Measurements from ENCODE around the gene ITPKC.
A peak's percentile ranks its signal among the peaks of the same experiment; 100 is the strongest.

DNA sequence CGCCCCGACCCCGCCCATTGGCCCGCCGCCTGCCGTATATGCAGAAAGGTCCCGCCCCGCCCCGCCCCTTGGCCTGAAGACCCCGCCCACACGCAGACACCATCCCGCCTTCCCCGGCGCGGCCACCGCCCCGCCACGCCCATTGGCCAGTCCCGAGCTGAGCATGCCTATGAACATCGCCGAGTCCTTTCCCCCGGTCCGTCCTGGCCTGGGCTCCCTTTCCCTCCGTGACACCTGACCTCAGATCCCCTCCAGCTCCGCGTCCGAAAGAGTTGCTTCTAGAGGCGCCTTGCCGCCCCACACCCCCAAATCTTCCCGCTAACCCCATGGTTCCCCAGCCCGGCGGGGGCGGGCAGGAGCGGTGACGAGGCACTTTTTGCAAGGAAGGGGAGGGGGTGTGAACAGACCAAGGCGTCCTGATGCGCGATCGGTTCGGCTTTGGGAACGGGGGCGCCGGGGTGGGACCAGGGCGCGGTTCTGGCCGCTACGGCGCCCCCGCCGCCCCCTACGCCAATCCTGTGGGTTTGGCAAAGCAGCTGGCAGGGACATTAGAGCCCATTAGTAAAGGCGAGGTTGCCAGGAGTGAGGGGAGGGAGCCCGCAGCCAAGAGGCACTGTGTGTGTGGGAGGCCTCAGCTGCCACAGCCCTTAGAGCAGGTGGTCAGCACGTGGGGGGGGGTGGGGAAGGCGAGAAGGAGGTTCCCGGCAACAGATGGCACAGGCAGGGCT lies 26.1 kb upstream of the ITPKC start:
- TF ChIP-seq PPARA (CRISPR knock-in tag; IDR thresholded peaks at IDR 0.05; ENCODE audit: borderline replicate concordance) (no peak), ZNF8 (CRISPR knock-in tag; IDR thresholded peaks at IDR 0.05) (no peak), TOX (CRISPR knock-in tag; IDR thresholded peaks at IDR 0.05; ENCODE audit: borderline replicate concordance) (no peak), ESRRG (CRISPR knock-in tag; IDR thresholded peaks at IDR 0.05) (no peak), ZNF70 (CRISPR knock-in tag; IDR thresholded peaks at IDR 0.05) (no peak), ZFP30 (CRISPR knock-in tag; IDR thresholded peaks at IDR 0.05) (no peak)
- TF ChIP-seq, protein P1, sequence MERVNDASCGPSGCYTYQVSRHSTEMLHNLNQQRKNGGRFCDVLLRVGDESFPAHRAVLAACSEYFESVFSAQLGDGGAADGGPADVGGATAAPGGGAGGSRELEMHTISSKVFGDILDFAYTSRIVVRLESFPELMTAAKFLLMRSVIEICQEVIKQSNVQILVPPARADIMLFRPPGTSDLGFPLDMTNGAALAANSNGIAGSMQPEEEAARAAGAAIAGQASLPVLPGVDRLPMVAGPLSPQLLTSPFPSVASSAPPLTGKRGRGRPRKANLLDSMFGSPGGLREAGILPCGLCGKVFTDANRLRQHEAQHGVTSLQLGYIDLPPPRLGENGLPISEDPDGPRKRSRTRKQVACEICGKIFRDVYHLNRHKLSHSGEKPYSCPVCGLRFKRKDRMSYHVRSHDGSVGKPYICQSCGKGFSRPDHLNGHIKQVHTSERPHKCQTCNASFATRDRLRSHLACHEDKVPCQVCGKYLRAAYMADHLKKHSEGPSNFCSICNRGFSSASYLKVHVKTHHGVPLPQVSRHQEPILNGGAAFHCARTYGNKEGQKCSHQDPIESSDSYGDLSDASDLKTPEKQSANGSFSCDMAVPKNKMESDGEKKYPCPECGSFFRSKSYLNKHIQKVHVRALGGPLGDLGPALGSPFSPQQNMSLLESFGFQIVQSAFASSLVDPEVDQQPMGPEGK (CRISPR knock-in tag; IDR thresholded peaks at IDR 0.05; ENCODE audit: borderline replicate concordance) = peak; percentile 86
- TF ChIP-seq, protein P2, sequence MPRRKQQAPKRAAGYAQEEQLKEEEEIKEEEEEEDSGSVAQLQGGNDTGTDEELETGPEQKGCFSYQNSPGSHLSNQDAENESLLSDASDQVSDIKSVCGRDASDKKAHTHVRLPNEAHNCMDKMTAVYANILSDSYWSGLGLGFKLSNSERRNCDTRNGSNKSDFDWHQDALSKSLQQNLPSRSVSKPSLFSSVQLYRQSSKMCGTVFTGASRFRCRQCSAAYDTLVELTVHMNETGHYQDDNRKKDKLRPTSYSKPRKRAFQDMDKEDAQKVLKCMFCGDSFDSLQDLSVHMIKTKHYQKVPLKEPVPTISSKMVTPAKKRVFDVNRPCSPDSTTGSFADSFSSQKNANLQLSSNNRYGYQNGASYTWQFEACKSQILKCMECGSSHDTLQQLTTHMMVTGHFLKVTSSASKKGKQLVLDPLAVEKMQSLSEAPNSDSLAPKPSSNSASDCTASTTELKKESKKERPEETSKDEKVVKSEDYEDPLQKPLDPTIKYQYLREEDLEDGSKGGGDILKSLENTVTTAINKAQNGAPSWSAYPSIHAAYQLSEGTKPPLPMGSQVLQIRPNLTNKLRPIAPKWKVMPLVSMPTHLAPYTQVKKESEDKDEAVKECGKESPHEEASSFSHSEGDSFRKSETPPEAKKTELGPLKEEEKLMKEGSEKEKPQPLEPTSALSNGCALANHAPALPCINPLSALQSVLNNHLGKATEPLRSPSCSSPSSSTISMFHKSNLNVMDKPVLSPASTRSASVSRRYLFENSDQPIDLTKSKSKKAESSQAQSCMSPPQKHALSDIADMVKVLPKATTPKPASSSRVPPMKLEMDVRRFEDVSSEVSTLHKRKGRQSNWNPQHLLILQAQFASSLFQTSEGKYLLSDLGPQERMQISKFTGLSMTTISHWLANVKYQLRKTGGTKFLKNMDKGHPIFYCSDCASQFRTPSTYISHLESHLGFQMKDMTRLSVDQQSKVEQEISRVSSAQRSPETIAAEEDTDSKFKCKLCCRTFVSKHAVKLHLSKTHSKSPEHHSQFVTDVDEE (CRISPR knock-in tag; IDR thresholded peaks at IDR 0.05) = no peak
